ENCODE results near the gene MMP20.

MMP20 gene

DNA sequence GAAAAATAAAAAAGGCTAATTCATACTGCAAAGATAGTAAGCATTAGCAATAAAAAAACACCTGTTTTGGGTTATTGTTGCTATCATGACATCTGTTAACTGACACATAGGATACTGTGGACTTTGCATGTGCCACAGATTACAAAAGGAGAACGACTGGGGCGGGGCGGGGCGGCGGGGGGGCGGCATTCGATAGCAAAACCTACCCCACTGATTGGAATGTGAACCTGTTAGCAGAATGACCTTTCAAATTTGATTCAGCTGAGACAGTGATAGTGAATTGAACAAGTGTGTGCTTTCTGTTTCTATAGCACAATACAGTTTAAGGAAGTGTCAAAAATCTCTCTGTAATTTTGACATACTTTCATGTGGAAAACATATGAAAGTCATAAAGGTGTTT is 14.9 kb downstream of the MMP20 start:
- H3K23ac ChIP-seq (ENCODE audit: low read length in 2 of 2): no peak overlapping the region
- H3K4me3 ChIP-seq (ENCODE audit: insufficient read depth in 1 of 2, low read depth in 1 of 2, low read length in 2 of 2): no peak overlapping the region
- no peak overlapping the region for H3K27ac ChIP-seq (ENCODE audit: low read length, poor library complexity, severe bottlenecking)
- H2AFZ ChIP-seq (ENCODE audit: low read depth, low read length): no peak overlapping the region
- H3K27me3 ChIP-seq (ENCODE audit: control insufficient read depth in 1 of 2, insufficient read depth in 1 of 2, low read length in 2 of 2): no peaks in the 10 kb centered on the region
- no peaks in the 10 kb centered on the region for H3K79me1 ChIP-seq (replicated peaks; ENCODE audit: low read length, poor library complexity, severe bottlenecking)
- no peak overlapping the region for H3K4me2 ChIP-seq (ENCODE audit: low read length, poor library complexity, severe bottlenecking)
- no peak overlapping the region for H2BK120ac ChIP-seq (ENCODE audit: low read depth, low read length)
- DNase-seq: no peak
- no peak overlapping the region for H4K91ac ChIP-seq (ENCODE audit: low read length)
- no peak overlapping the region for H2BK15ac ChIP-seq (ENCODE audit: low read depth, poor library complexity, severe bottlenecking)
- WGBS: 88% methylated on average over 7 of the region's 7 CpGs
- H2AK5ac ChIP-seq (ENCODE audit: low read length, severe bottlenecking): no peak overlapping the region
- no peaks in the 10 kb centered on the region for H3K36me3 ChIP-seq (ENCODE audit: control insufficient read depth in 1 of 2, insufficient read depth in 2 of 2, low read depth in 1 of 2, low read length in 2 of 2)
- H4K8ac ChIP-seq (ENCODE audit: low read length): no peak overlapping the region
- no peak overlapping the region for H3K18ac ChIP-seq (ENCODE audit: low read depth in 1 of 2, low read length in 2 of 2)
- no peak overlapping the region for H2BK5ac ChIP-seq (ENCODE audit: low read depth, low read length, poor library complexity, severe bottlenecking)
- H2BK12ac ChIP-seq (ENCODE audit: low read length in 2 of 2): no peak overlapping the region
- H3K9me3 ChIP-seq (ENCODE audit: control insufficient read depth, low read length): no peaks in the 10 kb centered on the region
- no peak overlapping the region for H3K4ac ChIP-seq (ENCODE audit: low read depth in 1 of 2, low read length in 2 of 2)
- H3K4me1 ChIP-seq (ENCODE audit: control insufficient read depth, insufficient read depth, low read depth, low read length): no peaks in the 10 kb centered on the region
- H3K14ac ChIP-seq (ENCODE audit: low read length in 2 of 2): no peak overlapping the region
- no peak overlapping the region for H3K9ac ChIP-seq (ENCODE audit: low read length)

DNA sequence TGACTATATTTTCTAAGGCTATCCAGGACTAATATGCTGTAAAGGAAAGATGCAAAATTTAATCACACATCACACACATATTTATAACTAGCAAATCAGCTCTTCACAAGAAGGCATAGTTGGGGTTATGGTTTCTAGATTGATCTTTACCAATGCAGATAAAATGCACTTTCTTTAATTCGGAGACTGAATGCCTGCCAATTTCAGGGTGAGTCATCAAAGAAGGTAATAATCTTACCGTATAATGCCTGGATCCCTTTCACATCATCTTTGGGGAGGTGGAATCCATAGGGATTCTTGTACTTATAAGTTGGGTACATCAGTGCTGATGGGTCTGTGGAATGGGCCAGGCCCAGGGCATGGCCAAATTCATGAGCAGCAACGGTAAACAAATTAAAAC is 16.4 kb downstream of the MMP20 start:
- Histone ChIP-seq H3K27me3 (ENCODE audit: control insufficient read depth in 1 of 2, insufficient read depth in 1 of 2, low read length in 2 of 2) (no peaks in the 10 kb centered on the region), H3K4me1 (ENCODE audit: control insufficient read depth, insufficient read depth, low read depth, low read length) (no peaks in the 10 kb centered on the region), H2BK12ac (ENCODE audit: low read length in 2 of 2) (no peak overlapping the region), H2BK120ac (ENCODE audit: low read depth, low read length) (no peak overlapping the region), H3K18ac (ENCODE audit: low read depth in 1 of 2, low read length in 2 of 2) (no peak overlapping the region), H3K4me2 (ENCODE audit: low read length, poor library complexity, severe bottlenecking) (no peak overlapping the region), H3K14ac (ENCODE audit: low read length in 2 of 2) (no peak overlapping the region), H4K8ac (ENCODE audit: low read length) (no peak overlapping the region), H3K36me3 (ENCODE audit: control insufficient read depth in 1 of 2, insufficient read depth in 2 of 2, low read depth in 1 of 2, low read length in 2 of 2) (no peaks in the 10 kb centered on the region), H2AFZ (ENCODE audit: low read depth, low read length) (no peak overlapping the region), H2AK5ac (ENCODE audit: low read length, severe bottlenecking) (no peak overlapping the region), H3K23ac (ENCODE audit: low read length in 2 of 2) (no peak overlapping the region), H3K9ac (ENCODE audit: low read length) (no peak overlapping the region), H3K4me3 (ENCODE audit: insufficient read depth in 1 of 2, low read depth in 1 of 2, low read length in 2 of 2) (no peak overlapping the region), H3K4ac (ENCODE audit: low read depth in 1 of 2, low read length in 2 of 2) (no peak overlapping the region), H3K9me3 (ENCODE audit: control insufficient read depth, low read length) (no peaks in the 10 kb centered on the region), H2BK5ac (ENCODE audit: low read depth, low read length, poor library complexity, severe bottlenecking) (no peak overlapping the region), H3K27ac (ENCODE audit: low read length, poor library complexity, severe bottlenecking) (no peak overlapping the region), H4K91ac (ENCODE audit: low read length) (no peak overlapping the region), H2BK15ac (ENCODE audit: low read depth, poor library complexity, severe bottlenecking) (no peak overlapping the region), H3K79me1 (replicated peaks; ENCODE audit: low read length, poor library complexity, severe bottlenecking) (no peaks in the 10 kb centered on the region)
- no peak for DNase-seq
- WGBS: 94% methylated on average over 2 of the region's 3 CpGs

DNA sequence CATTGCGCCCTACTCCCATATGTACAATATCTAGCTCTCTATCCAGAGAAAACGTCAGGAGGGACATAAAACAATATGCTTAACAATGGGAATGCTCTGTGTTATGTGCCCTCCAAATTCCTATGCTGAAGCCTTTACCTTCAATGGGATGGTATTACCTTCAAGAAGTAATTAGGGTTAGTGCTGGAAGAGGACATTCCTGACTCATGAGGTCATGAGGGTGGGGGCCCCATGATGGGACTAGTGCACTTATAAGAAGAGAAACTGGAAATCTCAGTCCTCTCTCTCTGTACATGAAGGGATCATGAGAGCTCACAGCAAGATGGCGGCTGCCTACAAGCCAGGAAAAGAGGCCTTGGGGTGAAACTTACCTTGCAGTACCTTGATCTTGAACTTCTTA is 20.3 kb downstream of the MMP20 start:
- Histone ChIP-seq H2AK5ac (ENCODE audit: low read length, severe bottlenecking) (no peak overlapping the region), H3K79me1 (replicated peaks; ENCODE audit: low read length, poor library complexity, severe bottlenecking) (no peaks in the 10 kb centered on the region), H3K4me3 (ENCODE audit: insufficient read depth in 1 of 2, low read depth in 1 of 2, low read length in 2 of 2) (no peak overlapping the region), H3K18ac (ENCODE audit: low read depth in 1 of 2, low read length in 2 of 2) (no peak overlapping the region), H2BK15ac (ENCODE audit: low read depth, poor library complexity, severe bottlenecking) (no peak overlapping the region), H3K36me3 (ENCODE audit: control insufficient read depth in 1 of 2, insufficient read depth in 2 of 2, low read depth in 1 of 2, low read length in 2 of 2) (no peaks in the 10 kb centered on the region), H3K27ac (ENCODE audit: low read length, poor library complexity, severe bottlenecking) (no peak overlapping the region), H4K91ac (ENCODE audit: low read length) (no peak overlapping the region), H3K27me3 (ENCODE audit: control insufficient read depth in 1 of 2, insufficient read depth in 1 of 2, low read length in 2 of 2) (no peaks in the 10 kb centered on the region), H2AFZ (ENCODE audit: low read depth, low read length) (no peak overlapping the region), H3K4me2 (ENCODE audit: low read length, poor library complexity, severe bottlenecking) (no peak overlapping the region), H3K14ac (ENCODE audit: low read length in 2 of 2) (no peak overlapping the region), H4K8ac (ENCODE audit: low read length) (no peak overlapping the region), H3K4me1 (ENCODE audit: control insufficient read depth, insufficient read depth, low read depth, low read length) (peaks cover 7% of the 10 kb centered on the region), H2BK5ac (ENCODE audit: low read depth, low read length, poor library complexity, severe bottlenecking) (no peak overlapping the region), H2BK120ac (ENCODE audit: low read depth, low read length) (no peak overlapping the region), H2BK12ac (ENCODE audit: low read length in 2 of 2) (no peak overlapping the region), H3K23ac (ENCODE audit: low read length in 2 of 2) (no peak overlapping the region), H3K9ac (ENCODE audit: low read length) (no peak overlapping the region), H3K9me3 (ENCODE audit: control insufficient read depth, low read length) (no peaks in the 10 kb centered on the region), H3K4ac (ENCODE audit: low read depth in 1 of 2, low read length in 2 of 2) (no peak overlapping the region)
- 100% methylated on average over 2 of the region's 3 CpGs for WGBS
- DNase-seq: no peak

DNA sequence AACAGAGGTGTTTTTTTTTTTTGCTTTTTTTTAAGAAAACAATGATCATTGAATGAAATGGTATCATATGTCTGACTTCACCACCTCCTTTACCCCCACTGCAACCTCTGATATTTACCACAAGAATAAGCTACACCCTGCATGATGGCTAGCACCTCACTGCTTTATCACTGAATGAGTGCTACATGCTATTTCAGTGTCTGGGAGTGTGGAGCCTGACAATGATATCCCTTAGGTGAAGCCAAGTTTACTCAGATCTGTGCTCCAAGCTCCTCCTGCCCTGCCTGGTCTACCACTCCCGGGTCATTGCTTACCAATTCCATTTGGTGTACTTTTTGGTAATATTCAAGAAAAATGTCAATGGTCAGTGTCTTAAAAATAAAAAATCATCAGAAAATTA is 21.1 kb downstream of the MMP20 start:
- H2BK120ac ChIP-seq (ENCODE audit: low read depth, low read length): no peak overlapping the region
- H3K27ac ChIP-seq (ENCODE audit: low read length, poor library complexity, severe bottlenecking): no peak overlapping the region
- DNase-seq: no peak
- no CpG with 5 or more reads among the region's 1 CpG for WGBS
- no peaks in the 10 kb centered on the region for H3K27me3 ChIP-seq (ENCODE audit: control insufficient read depth in 1 of 2, insufficient read depth in 1 of 2, low read length in 2 of 2)
- no peak overlapping the region for H3K14ac ChIP-seq (ENCODE audit: low read length in 2 of 2)
- no peak overlapping the region for H3K4me3 ChIP-seq (ENCODE audit: insufficient read depth in 1 of 2, low read depth in 1 of 2, low read length in 2 of 2)
- H3K9me3 ChIP-seq (ENCODE audit: control insufficient read depth, low read length): no peaks in the 10 kb centered on the region
- no peak overlapping the region for H3K9ac ChIP-seq (ENCODE audit: low read length)
- no peaks in the 10 kb centered on the region for H3K36me3 ChIP-seq (ENCODE audit: control insufficient read depth in 1 of 2, insufficient read depth in 2 of 2, low read depth in 1 of 2, low read length in 2 of 2)
- no peak overlapping the region for H2BK5ac ChIP-seq (ENCODE audit: low read depth, low read length, poor library complexity, severe bottlenecking)
- H4K8ac ChIP-seq (ENCODE audit: low read length): no peak overlapping the region
- H2AK5ac ChIP-seq (ENCODE audit: low read length, severe bottlenecking): no peak overlapping the region
- H2AFZ ChIP-seq (ENCODE audit: low read depth, low read length): no peak overlapping the region
- H3K4me1 ChIP-seq (ENCODE audit: control insufficient read depth, insufficient read depth, low read depth, low read length): peaks cover 7% of the 10 kb centered on the region
- no peak overlapping the region for H3K4ac ChIP-seq (ENCODE audit: low read depth in 1 of 2, low read length in 2 of 2)
- H3K18ac ChIP-seq (ENCODE audit: low read depth in 1 of 2, low read length in 2 of 2): no peak overlapping the region
- peak overlapping the region in 1 of 2 experiments; percentile 3 for H2BK12ac ChIP-seq (ENCODE audit: low read length in 2 of 2)
- H3K23ac ChIP-seq (ENCODE audit: low read length in 2 of 2): no peak overlapping the region
- H3K4me2 ChIP-seq (ENCODE audit: low read length, poor library complexity, severe bottlenecking): no peak overlapping the region
- H2BK15ac ChIP-seq (ENCODE audit: low read depth, poor library complexity, severe bottlenecking): no peak overlapping the region
- H3K79me1 ChIP-seq (replicated peaks; ENCODE audit: low read length, poor library complexity, severe bottlenecking): no peaks in the 10 kb centered on the region
- no peak overlapping the region for H4K91ac ChIP-seq (ENCODE audit: low read length)

All from mesenchymal stem cell (in vitro differentiated cells and primary cell).